GM18505 (cell line): ENCODE data around the gene ADH1A.

Source experiments
- ATAC-seq: cut with Tn5 transposase; IDR thresholded peaks from one replicate; pipeline ENCODE4 v1.9.1; 2021; ENCODE audit not compliant: unreplicated experiment
- POLR2A ChIP-seq: IDR thresholded peaks from 4 replicates; pipeline ENCODE4 v1.6.1; 2011; ENCODE audit warnings: borderline replicate concordance; ENCODE audit not compliant: insufficient read depth, insufficient read length; ENCODE audit errors: extremely low read depth

Gene ADH1A

DNA sequence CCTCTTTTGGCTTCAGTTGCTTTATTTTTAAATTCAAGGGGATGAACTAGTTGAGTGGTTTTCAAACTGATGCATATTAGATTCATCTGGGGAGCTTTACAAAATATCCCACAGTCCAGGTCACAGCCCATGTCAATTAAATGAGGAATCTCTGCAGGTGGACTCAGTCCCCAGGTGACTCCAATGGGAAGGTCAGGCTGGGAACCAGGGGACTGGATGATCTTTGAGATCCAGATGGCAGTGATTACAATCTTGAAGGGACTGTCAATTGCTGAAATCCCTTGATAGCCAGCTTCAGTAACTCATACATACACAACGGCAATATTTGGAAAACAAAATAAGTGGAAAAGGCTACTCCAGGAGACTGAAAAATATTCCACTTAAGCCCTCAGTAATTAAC is 23.4 kb upstream of the ADH1A start:
- TF ChIP-seq POLR2A = no peak
- ATAC-seq = no peak

DNA sequence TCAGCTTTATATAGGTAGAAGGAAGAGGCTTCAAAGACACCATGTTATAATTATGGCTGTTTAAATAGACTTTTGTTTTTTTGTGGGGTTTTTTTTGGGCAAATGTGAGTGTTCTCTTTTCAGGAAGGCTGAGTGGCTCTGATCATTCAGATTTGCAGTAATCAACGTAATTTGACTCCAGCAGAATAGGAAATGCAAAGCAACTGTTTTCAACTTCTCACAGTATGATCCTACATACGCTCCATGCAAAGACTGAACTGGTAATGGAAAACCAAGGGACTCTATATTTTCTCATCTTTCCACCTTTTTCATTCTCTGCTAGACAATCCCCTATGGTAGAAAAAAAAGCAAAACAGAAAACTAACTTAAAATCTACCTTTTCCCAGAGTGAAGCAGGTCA is 19.6 kb upstream of the ADH1A start:
- no peak for TF ChIP-seq POLR2A
- ATAC-seq = no peak

DNA sequence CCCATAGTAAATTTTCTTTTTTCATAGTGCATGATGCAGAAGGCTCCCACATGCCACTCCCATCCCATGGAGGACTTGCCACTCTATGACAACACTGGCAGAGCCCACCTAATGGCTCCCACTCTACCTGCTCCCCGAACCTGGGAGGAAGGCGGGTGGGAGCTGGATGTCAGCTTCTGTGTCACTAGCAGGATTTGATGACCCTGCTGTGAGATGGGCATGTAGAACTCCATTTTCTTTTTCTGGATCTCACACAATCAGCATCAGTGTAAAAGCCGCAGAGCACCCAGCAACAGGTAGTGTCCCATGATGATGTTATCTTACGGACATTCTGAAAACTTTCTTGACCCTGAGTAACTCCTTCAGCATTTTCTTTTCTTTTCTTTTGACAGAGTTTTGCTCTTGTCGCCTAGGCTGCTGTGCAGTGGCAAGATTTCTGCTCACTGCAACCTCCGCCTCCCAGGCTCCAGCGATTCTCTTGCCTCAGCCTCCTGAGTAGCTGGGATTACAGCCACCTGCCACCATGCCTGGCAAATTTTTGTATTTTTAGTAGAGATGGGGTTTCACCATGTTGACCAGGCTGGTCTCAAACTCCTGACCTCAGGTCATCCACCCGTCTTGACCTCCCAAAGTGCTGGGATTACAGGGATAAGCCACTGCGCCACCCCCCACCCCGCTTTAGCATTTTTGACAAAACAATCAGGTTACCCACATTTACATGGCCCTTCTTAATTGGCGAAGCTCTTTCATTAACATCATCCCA is 15.0 kb upstream of the ADH1A start:
- ATAC-seq = no peak
- TF ChIP-seq POLR2A = no peak

DNA sequence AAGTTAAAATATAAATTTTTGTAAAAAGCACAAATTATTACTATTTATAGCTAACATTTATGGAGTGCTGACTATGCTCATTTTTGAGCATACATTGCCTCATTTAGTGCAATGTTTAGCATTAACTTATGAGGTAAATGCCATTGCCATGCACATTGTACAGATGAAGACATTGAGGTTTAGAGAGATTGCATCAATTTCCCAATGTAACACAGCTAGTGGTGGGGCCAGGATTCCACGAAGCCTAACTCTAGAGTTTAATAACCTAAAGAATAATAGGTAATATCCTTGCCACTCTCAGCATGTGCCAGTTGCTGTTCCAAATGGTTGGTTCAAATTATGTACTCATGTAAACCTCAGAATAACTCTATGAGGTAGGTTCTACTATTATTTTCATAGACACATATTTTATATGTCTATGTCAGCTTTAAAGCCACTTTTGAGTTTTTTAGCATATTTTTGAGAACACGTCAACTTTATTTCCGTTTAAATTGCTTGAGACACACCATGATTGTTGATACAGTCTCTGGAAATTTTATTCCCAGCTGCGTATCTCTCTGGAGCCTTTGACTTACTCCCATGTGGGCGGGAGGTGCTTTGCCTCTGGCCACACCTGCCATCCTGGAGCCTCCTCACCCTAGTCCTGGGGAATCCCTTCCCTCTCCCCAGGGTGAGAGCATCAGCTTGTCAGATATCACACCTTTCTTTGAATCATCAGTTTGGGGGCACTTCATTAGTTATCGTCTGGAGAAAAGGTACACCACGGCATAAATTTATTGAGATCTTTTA is 10.8 kb upstream of the ADH1A start:
- ATAC-seq = no peak
- no peak for TF ChIP-seq POLR2A

DNA sequence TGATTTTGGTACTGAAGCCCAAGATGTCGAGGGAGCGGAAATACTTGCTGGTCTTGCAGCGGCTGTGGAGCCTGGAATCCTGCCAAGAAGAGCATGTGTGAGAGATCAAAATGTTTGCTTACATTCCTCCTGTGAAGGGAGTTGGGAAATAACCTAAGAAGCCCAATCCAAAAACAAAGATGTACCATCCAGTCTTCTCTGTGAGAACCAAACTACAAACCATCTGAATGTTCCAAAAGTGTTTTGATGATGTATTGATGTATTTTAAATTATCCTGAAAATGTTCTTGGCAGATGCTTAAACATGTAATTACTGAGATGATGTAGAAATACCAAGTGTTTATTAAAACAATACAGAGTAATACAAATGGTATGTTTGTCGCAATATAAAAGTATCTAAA is 10.1 kb upstream of the ADH1A start:
- no peak for TF ChIP-seq POLR2A
- no peak for ATAC-seq

DNA sequence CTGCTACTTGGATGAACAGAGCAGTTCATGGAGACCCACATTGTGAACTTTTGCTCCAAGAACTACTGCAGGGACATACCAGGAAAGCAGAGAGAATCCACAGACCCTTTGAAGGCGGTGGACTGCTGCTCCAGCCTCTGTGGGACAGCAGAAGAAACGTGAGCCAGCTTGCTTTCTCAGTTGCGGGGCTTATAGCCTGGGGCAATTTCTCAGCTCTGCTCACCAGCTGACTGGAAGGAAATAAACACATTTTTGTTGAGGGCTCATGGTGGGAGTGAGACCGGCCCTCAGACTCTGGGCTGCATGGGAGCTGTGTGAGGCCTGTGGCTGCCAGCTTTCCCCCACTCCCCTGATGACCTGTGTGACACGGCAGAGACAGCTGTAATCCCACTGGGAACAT is 2.6 kb upstream of the ADH1A start:
- no peak for TF ChIP-seq POLR2A
- ATAC-seq = no peak

DNA sequence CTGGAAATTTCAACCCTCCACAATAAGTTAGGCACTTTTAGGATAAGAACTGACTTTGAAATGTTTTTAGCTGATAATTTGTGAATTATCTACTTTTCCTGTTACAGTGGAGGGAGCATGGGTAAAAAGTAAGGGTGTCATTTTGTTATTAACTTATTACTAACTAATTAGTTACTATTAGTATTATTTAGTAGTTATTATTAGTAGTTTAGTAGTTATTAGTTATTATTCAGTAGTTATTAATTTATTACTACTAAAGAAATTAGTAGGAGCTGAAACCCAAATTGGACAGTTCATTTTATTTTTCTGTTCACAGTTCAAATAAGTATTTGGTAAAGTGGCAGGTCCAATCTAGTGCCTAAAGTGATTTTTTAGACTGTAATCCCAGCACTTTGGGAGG is 5.4 kb downstream of the ADH1A start:
- ATAC-seq = no peak
- TF ChIP-seq POLR2A = no peak

DNA sequence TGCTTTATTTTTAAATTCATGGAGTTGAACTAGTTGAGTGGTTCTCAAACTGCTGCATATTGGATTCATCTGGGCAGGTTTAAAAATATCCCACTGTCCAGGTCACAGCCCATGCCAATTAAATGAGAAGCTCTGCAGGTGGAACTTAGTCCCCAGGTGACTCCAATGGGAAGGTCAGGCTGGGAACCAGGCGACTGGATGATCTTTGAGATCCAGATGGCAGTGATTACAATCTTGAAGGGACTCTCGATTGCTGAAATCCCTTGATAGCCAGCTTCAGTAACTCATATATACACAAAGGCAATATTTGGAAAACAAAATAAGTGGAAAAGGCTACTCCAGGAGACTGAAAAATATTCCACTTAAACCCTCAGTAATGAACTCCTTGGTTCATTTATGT is 8.1 kb downstream of the ADH1A start:
- no peak for TF ChIP-seq POLR2A

DNA sequence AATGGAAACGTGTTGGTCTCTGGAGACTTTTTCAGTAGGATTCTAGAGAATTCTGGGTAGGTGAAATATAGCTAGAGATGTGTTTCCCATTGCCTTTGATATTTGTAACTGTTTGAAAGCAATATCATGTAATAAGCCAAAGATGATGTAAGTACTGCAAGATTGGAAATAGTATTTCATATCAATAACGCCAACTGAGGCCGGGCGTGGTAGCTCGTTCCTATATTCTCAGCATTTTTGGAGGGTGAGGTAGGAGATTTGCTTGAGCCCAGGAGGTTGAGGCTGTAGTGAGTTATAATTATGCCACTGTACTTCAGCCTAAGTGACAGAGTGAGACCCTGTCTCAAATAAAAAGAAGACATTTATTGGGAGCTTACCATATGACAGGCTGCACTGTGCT is 9.5 kb downstream of the ADH1A start:
- ATAC-seq = no peak
- TF ChIP-seq POLR2A = no peak

More for the DNA sequence above, 8.1 kb downstream of the ADH1A start:
- ATAC-seq = no peak

DNA sequence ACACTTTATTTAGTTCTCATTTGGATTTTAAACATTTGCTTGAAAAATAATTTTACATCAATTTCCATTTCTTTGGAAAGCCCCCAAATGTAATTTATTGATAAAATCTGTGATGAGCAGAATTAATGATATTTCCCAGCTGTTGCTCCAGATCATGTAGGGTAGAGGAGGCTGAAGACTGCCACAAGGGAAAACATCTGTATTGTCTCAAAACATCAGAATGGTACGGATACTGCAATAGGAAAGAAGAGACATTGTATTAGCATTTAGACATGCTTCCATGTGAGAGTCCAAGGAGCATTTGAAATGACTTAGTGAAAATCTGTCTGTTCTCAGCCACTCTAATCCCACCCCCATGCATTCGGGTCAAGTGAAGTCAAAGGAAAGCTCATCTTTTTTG is 14.4 kb downstream of the ADH1A start:
- TF ChIP-seq POLR2A = no peak
- no peak for ATAC-seq

DNA sequence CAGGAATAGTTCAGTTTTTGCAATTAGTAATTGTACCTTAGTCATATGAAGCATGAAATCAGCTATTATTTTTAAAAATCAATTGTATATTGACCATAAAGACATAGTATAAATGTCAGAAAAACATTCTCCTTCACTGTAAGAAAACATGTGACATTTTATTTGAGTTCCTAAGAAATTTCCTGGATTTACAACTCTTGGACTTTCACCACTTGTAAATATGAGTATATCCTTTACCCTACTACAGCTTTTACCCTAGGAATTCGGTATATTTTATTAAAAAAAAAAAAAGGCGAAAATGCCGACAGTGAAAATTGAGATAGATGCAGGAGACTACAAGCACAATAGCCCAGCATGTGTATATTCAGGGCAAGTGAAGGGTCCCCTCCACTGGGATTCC is 14.9 kb downstream of the ADH1A start:
- ATAC-seq = no peak
- TF ChIP-seq POLR2A = no peak

DNA sequence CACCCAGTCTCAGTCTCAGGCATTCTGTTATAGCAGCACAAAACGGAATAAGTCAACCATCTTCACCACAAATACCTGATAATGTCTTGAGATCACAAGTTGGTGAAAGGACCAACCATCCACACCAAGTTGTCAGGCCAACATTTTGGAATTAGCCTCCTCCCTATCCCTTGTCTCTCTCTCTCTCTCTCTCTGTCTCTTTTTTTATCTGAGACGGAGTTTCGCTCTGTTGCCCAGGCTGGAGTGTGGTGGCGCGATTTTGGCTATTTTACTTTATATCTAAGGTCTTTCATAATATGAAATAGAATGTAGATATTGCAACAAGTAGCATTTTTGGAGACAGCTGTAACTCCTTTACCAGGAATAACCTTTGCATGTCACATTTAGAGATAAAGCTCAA is 15.7 kb downstream of the ADH1A start:
- ATAC-seq = no peak

DNA sequence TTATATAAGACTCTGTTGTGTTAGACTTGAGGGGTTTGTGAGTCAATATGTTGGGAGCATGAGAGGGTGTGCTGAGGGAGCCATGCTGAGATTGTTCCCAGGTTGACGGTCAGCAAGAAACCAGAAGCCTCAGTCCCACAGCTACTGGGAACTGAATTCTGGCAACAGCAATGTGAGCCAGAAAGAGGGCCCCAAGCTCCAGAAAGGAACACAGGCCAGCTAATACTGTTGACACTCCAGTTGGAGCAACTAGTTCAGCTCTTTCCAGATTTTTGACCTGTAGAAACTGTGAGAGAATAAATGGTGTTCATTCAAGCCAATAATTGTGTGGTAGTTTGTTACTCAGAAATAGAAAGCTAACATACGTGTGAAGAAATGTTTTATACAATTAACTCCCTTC is 17.1 kb downstream of the ADH1A start:
- ATAC-seq = no peak
- TF ChIP-seq POLR2A = no peak

More for the DNA sequence above, 15.7 kb downstream of the ADH1A start:
- no peak for TF ChIP-seq POLR2A

DNA sequence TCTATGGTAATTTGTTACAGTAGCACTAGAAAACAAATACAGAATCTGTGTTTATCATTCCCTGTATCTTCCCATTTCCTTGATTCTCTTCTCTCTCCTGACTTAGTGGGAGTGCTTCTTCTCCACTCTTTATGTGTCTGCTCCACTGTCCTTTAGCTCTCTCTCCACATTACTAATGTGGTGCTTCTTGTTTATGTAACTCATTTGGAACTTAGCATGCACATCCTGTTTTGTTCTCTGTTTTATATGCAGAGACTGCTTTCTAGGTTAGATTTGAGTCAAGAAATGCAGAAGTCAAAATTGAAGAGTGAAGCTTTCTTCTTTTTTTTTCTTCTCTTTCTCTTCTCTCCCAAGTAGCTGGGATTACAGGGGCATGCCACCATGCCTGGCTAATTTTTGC is 25.9 kb downstream of the ADH1A start:
- ATAC-seq = no peak
- TF ChIP-seq POLR2A = no peak
